ENCODE measurements around the gene RAB11A. TPM values are rescaled to one million over a fixed set of nuclear protein-coding genes. Genes with fewer than 3 reads are reported as not detected.

Gene RAB11A
- total and polyA plus RNA-seq, 9 of the 15 experiments (the other 6 are each of a cell fraction or from before 2014, with no cell fraction given), result 129 to 369 (median 245) TPM

- TF ChIP-seq ATF6 (CRISPR knock-in tag; IDR thresholded peaks at IDR 0.05) (no peak), SLC30A9 (CRISPR knock-in tag; IDR thresholded peaks at IDR 0.05) (no peak), TOE1 (IDR thresholded peaks at IDR 0.05; ENCODE audit: borderline replicate concordance) (no peak), TOE1 (CRISPR knock-in tag; IDR thresholded peaks at IDR 0.05; ENCODE audit: borderline replicate concordance, low read depth) (no peak), PRPF4 (IDR thresholded peaks at IDR 0.05; ENCODE audit: insufficient read depth, low read depth, low read length, poor library complexity, severe bottlenecking) (no peak), L3MBTL2 (IDR thresholded peaks at IDR 0.05) (no peak), ZNF12 (CRISPR knock-in tag; IDR thresholded peaks at IDR 0.05) (no peak), BCLAF1 (IDR thresholded peaks at IDR 0.05; ENCODE audit: borderline replicate concordance in 1 of 2, control insufficient read depth in 1 of 2, low read depth in 2 of 2, low read length in 1 of 2) (0 out of 4 replicates have a peak, but pooled peaks of 1 of the 2 experiments have one; percentile 54), FOXM1 (IDR thresholded peaks at IDR 0.05; ENCODE audit: low read depth) (peak; percentile 31; the same call in 1 of the 2 replicates), FOXM1 (CRISPR knock-in tag; IDR thresholded peaks at IDR 0.05; ENCODE audit: low read depth) (no peak), TFE3 (CRISPR knock-in tag; IDR thresholded peaks at IDR 0.05) (no peak), MCM7 (IDR thresholded peaks at IDR 0.05) (no peak), ZNF282 (CRISPR knock-in tag; IDR thresholded peaks at IDR 0.05) (no peak), DIDO1 (tag; IDR thresholded peaks at IDR 0.05; ENCODE audit: low read depth) (no peak), TAL1 (IDR thresholded peaks at IDR 0.05) (peak; percentile 71), POLR2H (tag; IDR thresholded peaks at IDR 0.05; ENCODE audit: low read depth) (0 out of 2 replicates have a peak, but pooled peaks have one; percentile 11), ZNF324 (CRISPR knock-in tag; IDR thresholded peaks at IDR 0.05) (no peak), ESRRB (CRISPR knock-in tag; IDR thresholded peaks at IDR 0.05; ENCODE audit: borderline replicate concordance) (no peak), CREB3 (tag; conservative IDR thresholded peaks at IDR 0.05; ENCODE audit: low read depth) (peak; percentile 50; the same call in 1 of the 2 replicates), RFX1 (IDR thresholded peaks at IDR 0.05) (no peak)
Observed at GRCh38 chr15:65819563-65819960, 49.7 kb upstream of the RAB11A start (continued).

All from K562 (cell line).